SW 1271 (cell line): ENCODE results near the gene TIMP4.

Source experiments
- DNase-seq, 2 experiments: peaks; one replicate each; lab custom pipeline; 2025; lab: John Stamatoyannopoulos, UW

Gene TIMP4

DNA sequence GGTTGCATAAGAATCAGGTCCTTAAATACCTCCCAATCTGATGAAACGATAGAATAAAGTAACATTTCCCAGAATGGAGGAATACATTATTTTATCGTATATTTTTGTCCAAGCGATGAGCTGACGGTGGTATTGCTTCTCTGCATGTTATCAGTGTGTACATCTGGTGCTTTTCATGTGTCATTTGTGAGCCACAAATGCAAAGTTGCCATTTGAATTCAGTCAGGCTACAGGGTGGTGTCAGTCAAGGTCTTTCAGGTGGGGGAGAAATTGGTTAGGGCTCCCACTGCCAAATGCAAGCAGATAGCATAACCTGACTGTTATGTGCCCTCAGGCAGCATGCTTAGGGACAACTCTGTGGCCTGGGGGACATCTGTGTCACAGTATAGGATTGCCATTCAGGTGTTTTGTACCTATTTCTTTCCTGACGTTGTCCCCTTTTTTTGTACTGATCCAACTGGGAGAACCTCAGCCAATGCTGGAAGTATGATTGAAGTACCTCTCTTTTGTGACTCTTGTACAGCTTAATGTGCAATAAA lies 26.5 kb upstream of the TIMP4 start:
- DNase-seq, result no peak

DNA sequence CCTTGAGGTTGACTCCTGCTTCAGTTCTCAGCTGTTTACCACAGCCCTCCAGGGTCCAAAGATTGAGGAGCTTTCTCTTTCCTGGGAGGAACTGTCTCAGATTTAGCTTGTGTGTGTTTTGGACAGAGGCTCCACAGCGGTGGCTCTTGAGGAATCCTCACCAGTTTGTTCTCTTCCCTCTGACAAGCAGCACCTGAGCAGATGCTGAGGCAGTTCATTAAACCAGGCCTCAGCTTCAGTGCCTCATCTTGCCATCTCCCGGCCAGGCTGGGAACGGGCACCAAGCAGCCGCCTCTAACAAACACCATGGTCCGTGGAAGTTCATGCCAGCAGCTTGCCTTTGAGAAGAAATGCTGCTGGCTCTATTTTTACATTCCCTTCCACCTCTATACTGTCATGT lies 25.8 kb upstream of the TIMP4 start:
- DNase-seq, result no peak

DNA sequence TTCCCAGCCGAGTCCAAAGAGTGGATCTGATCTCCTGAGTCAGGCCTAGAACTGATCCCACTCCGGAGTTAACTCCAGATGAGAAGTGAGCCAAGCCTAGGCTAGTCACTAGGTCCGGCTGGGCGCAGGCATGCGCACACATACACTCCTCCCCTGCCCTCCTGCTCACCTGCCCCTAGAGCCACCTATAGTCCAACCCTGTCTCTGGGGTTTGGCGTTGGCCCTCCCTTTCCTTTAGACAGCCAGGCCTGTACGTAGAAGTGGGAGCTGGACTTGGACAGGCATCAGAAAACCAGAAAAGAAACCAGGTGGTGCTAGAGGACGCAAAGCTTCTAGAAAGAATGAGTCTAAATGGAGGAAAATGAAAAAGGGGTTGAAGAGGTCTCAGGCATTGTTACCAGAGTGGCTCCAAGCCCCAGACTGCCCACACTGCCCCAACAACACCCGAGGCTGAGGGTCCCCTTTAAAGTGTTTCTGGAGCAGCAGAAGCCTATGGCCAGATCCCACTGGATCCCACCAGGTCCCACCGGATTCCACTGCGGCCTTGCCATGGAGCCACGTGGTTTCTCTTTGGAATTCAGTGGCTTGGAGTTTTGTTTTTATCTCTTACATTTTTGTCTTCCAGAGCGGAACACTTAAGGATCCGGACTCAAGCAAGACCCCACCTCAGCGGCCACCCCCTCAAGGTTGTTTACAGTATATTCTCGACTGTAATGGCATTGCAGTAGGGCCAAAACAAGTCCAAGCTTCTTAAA lies 24.2 kb upstream of the TIMP4 start:
- DNase-seq, result no peak

DNA sequence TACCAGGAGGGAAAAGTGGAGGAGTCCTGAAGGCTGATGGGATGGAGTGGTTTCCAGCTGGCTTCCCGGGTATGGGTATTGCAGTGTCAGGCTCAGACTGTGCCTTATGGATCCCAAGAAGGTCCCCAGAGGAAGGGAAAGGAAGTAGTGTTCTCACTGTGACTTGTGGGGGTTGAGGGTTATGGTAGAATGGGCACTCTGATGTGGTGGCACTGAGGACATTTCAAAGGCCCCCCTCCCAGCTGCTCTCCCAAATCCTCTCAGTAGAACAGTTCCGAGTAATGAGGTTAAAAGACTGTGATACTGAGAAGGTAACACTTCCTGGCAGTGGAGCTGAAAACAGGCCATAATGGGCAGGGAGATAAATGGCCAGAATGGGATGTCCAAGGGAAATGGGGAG lies 23.1 kb upstream of the TIMP4 start:
- no peak for DNase-seq

DNA sequence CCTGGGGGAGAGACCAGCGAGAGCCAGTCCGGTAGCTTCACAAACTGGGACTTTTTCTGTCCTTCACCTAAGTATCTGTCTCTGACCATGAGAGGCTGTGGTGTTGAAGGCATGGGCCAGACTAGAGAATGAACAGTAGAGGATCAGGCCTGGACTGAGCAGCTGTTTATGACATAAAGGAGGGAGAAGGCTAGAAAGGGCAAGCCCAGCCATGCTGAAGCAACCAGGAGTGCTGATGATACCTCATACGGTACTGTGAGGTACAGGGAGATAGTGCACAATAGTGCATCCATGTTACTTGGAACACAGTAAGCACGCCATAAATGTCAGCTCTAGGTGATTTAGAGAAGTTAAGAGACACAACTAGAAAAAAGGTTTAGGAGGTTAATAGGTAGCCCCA lies 22.6 kb upstream of the TIMP4 start:
- DNase-seq, result no peak

DNA sequence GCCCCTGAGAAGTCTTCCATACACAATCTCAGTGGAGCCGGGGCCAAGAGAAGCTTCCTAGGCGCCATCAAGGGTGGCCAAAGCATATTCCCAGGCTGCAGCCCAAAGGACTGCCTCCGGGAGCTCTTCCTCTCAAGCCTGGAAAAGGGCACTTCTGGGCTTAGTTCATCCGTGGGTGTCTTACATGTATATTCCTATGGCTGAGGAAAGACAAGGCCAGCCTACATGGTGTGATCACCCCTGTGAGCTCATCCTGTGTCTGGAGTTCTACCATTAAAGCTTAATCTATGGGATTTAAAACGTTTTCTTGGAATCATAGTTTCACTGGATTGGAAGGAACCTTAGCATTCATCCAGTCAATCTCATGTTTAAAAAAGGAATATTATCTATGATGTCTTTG lies 21.9 kb upstream of the TIMP4 start:
- no peak for DNase-seq

DNA sequence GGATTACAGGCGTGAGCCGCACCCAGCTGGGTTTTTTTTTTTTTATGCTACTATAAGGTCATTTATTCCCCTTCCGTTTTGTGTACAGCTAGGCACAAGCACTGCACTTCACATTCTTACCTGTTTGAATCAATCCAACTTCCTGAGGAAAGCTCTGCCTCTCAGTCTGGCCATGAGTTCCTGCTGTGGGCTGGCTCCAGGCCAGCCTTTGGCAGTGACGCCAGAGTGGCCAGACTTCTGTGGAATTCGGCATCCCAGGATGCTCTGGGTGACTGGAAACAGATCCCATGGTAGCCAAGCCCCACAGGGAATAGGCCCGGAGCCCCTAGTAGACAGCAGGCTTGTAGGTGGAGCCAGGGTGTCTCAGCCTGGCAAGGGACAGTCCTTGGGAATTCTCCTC lies 21.5 kb upstream of the TIMP4 start:
- no peak for DNase-seq

DNA sequence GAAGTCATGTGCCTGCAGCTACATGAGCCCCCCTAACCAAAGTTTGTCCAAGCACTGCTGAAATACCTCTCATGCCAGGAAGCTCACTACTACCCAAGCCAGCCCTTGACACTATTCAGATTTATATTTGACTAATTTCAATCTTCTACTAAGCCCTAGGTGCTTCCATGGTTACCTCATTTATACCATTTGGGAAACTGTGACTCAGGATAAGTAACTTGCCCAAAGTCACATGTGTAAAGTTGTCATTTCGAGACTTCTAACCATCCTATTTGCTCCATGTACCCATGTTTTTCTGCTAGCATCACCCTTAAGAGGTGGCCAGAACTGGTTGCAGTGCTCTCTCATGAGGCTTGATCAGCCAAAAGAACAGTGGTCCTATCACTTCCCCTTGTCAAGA lies 20.7 kb upstream of the TIMP4 start:
- DNase-seq, result no peak

DNA sequence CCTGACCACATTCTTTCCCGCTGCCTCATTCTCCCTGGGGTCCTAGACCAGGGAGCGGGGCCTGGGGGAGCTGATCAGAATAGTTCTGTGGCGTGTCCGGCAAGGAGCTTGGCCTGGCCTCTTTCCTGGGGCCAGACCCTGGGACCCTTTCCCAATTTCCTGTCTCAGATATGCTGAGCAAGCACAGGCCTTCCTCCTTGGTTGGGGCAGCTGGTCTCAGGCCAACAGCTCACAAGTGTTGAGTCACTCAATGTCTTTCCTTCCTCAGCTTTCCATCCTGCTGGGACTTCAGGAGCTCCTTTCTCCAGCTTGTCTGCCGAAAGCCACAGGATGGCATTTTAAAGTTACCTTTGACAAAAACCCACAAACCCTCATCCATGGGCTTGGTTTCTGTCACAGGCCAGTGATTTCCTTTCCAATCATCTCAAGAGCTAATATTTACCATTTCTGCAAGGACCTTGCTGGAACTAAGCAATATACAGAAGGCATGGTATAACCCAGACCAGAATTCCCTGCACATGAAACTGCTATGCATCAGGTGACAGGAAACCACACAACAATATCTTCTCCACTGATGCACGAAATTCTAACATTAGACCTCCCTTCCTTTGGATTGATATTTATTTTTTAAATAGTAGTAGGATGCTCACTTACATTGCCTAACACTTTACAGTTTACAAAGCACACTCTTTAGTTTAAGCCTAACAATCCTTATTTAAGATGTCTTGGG lies 19.5 kb upstream of the TIMP4 start:
- DNase-seq, result no peak

DNA sequence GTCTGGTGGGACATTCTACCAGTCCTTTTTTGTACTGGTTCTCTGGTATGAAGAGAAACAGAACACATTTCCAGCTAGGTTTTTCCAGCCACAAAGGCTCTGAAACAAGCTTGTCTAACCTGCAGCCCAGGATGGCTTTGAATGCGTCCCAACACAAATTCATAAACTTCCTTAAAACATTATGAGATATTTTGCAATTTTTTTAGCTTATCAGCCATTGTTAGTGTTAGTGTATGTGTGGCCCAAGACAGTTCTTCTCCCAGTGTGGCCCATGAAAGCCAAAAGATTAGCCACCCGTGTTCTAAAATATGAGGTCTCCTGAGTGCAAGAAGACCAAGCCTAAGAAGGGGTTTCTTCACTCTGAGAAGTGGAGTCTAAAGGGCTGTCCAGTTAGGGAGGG lies 18.4 kb upstream of the TIMP4 start:
- no peak for DNase-seq

DNA sequence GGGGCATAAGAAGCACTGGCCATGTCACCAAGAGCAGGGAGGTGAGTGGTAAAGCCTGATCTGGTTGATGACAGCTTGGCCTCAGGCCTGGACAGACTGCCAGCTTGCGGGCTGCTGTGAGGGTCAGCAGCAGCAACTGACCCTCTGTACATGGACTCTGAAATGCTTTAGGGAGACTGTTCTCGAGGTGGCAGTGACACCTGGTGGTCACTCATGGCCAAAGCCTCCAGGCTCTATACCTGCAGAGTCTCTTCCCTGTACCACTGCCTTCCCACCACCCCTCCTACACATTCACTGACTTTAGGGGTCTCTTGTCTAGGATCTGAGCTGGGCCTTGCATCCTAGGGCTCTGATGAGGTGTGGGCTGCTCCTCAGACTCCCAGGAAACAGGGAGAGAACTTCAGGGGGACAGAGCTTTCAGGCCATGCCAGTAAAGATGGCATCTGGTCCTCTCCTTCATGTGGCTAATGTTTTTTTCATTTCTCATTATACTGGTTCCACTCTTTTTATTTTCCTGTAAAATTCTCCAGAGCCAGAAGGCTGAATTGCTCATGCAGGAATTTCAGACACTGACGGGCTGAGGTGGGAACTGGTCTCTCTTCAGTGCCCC lies 17.2 kb upstream of the TIMP4 start:
- peak in 1 of 2 experiments; percentile 36 for DNase-seq

DNA sequence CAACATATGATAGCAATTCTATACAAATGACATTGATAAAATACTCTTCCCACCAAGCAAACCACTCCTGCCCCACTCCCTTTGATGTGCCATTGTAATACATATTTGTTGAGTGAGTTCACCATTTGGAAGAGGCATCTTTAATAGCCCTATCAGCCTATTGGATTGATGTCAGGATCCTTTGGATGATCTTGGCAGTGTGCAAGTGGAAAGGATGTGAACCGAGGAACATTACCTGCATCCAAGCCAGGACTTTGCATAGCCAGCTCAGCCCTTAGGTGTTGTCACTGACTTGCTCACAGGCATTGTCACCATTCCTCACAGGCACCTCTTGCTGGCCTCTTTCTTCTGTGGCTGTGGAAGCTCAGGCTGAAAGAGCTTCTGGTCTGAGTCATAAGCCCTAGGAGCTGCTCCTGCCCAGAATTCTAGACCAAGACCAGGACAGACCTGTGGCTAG lies 16.5 kb upstream of the TIMP4 start:
- DNase-seq, result no peak

DNA sequence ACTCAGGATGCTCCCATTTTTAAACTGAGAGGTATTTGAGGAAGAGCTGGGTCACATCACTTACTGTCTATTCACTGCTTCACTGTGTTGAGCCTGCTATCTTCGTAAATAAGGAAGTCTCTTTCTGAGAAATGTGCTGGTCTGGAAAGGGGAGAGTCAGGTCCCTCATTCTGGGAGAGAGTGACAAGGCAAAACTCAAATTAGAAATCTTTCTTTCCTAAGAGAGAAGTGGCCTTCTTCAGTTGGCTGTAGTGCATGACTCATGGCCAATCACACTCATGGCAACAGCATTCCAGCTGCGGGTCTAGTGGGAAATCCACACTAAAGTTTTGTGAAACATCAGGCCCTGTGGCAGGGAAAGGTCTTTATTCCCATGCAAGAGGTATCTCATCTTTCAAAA lies 11.5 kb upstream of the TIMP4 start:
- DNase-seq, result no peak

DNA sequence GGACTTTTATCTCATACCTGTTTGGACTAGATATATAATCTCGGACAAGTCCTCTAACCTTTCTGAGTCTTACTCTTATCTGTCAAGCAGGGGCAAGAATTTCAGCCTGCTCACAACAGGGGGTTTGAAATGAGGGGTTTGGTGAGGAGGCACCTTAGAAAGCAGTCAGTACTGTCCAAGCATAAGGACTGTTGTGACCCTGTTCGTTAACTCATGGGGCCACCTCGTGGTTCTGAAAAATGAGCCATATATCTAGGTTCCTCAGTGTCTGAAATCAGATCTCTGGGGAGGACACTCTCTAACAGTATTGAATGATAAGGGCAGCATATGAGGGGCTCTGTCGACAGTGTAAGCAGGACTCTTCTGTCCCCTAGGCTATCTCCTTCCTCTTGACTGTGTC lies 7.2 kb upstream of the TIMP4 start:
- DNase-seq, result no peak

DNA sequence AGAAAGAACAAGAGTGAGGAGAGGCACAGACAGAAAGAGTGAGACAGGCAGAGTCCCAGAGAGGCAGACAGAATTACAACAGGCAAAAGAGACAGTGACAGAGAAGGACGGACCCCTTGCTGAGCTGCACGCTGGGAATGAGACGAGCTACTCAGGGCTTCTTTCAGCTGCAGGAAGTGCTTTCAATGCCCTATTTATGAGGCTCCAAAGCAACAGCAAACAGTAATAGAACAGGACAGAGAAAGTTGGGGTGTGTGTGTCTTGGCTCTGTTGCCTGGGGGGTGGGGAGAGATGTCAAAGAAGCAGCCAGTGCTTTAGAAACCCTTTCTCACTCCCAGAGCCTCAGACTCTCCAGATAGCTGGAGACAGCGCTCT lies 502 bp upstream of the TIMP4 start:
- DNase-seq, result no peak

DNA sequence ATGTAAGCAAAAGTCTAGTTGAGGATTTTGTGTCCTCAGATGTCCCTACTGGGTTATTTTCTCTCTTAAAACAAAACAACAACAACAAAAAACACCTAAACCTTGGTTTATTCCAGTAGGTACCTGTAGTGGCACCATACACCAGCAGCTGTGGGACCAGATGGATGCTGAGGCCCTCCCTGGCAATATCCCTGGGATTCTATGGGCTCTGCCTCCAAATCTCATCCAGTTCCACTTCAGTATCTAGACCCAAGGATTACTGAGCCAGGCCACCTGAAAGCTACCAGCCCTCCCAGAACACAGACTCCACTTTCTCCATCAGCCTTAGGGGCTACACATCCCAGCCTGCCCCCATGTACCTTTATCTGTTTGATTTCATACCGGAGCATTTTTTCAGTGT lies 1.7 kb downstream of the TIMP4 start:
- no peak for DNase-seq

DNA sequence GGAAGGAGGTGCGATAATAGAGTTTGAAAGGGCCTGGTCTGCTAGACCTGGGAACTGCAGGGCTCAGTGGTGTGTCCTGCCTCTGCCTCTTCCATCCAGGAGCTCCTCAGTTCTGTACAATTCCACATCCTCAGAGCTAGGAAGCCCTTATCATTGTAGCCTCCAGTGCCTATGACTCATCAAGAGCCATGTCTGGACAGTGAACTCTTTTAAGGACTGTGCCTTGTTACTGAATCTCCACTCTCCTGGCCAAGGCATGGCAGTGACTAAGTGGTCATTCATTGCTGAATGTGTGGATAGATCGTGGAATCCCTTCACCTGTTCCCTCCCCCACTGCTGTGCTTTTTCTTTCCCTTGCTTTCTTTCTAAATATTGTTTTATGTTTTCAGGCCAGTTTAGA lies 2.9 kb downstream of the TIMP4 start:
- peak in 1 of 2 experiments; percentile 35 for DNase-seq

DNA sequence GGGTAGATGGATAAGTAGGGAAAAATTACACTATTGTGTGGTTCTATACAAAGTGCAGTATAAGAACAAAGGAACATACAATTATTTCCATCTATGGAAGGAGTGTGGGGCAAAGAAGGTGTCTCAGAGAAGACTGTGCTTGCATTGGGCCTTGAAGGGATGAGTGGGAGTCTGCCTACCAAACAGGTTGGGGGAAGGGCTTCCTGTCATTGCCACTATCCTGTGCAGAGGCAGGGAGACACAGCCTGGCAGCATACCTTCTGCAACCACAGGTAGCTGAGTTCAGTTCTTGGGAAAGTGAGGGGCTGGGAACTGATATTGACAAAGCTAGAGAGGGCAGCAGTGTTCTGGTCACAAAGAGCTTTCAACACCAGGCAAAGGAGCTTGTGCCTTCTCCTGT lies 3.4 kb downstream of the TIMP4 start:
- DNase-seq, result no peak

DNA sequence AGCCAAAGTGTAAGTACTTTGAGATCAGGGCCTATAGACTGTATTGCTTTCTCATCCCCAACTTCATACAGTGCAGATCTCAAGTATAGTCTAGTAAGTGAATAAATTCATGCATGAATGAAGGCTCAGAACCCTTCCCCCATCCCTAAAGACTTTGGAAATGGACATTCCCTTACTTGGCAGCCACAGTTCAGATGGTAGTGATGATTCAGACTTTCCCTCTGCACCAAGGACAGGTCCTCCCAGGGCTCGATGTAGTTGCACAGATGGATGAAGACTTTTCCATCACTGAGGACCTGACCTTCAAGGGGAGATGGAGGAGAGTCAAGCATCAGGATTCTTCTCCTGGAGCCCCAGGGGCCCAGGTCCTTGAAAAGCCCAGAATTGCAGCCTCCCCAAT lies 4.6 kb downstream of the TIMP4 start:
- DNase-seq, result no peak

DNA sequence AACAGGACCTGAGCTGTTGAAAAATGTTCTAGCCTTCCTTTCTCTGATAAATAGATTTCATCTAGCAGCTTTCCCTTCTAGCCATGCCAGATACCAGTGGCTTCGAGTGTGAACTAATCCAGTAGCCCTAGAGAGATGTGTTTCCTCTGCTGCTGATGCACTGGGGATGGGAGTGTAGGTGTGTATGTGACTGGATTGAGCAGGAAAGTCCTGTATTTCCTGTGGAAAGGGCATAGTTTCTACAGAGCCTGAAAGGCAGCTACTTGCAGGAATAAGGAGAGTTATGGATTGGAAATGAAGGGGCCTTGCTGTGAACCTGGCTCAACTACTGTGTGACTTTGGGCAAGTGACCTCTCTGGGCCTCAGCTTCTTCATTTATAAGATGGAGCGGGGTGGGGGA lies 8.6 kb downstream of the TIMP4 start:
- DNase-seq, result no peak

DNA sequence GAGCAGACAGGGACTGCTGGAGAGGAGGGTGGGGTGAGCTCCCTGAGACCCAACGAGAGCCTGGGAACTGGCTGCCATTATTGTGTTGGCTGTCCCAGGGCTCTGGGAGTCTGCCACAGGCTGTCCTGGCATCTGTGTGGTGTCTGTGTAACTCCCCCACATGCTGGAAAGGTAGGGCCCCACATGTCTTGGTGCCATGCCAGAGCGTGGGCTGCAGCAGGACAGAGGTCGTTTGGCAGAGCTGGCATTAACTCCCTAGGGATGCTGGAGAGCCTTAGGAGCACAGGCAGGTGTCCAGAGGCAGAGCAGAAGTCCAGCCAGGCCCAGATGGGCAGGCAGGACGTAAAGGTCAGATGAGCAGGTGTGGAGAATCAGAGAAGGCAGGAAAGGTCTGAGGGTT lies 9.7 kb downstream of the TIMP4 start:
- DNase-seq, result no peak

DNA sequence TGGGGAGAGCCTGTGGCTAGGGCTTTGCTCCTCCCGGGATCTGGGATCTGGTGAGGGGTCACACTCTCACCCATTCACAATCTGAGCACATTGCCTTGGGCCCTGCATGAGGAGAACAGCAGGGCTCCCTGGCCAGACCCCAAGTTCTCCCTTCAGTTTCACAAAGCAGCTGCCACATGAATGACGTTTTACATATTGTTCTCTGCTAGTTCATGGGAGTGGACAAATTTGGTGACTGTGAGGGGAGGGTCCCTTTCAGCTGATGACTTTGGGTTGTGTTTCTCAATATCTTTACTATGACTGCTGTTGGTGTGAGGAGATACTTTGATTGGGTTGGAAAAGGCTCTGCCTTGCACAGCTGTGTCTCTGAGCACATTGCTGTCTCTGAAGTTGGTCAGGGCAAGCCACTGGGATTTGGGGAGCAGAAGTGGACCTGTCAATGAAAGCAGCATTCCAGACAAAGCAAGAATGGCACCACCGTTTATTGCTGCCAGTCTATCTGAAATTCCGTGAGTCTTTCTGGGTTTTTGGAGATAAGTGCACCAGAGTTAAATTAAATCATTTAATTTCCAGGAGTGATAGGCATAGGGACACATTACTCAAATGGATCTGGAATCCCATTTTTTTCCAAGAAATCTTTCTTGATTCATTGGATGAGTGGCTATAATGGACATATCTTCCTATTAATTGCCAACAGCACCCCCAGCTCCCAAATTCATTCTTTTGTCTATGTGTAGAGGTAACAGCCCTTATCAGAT lies 10.3 kb downstream of the TIMP4 start:
- no peak for DNase-seq
